ENCODE data around the gene BFAR.
"Not testable (repeated sequence)": the region's sequence is repeated elsewhere in the genome, so short reads cannot be mapped to it uniquely, and the experiment has no call there.

BFAR gene

DNA sequence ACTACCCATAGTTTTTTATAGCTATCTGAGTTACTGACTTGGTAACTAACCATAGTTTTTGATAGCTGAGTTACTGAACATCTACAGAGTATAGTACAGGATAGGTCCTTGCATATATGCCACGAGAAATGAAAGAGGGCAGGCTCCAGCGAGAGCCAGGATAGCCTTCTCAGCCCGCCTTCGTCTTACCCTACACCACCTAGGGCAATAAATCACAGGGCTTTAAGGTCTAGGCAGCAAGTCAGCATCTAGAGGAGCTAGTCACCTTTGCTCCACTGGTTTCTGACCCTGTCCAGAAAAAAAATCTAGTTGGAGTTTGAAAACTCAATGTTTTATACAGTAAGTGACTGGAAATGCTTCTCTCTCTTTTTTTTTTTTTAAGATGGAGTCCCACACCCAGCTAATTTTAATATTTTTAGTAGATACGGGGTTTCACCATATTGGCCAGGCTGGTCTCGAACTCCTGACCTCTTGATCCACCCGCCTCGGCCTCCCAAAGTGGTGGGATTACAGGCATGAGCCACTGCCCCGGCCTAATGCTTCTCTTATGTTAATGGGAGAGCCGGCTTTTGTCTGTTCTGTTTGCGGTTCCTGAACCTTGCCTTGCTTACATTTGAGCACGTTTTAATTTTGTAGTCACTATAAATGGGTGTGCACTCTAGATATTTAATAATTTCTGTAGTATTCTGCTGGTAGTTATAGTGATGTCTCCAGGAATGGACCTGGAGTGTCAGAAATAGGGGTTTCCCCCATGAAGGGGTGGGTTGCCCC lies 2.8 kb downstream of the BFAR start:
- no peak for DNase-seq (ENCODE audit: low spot score)

DNA sequence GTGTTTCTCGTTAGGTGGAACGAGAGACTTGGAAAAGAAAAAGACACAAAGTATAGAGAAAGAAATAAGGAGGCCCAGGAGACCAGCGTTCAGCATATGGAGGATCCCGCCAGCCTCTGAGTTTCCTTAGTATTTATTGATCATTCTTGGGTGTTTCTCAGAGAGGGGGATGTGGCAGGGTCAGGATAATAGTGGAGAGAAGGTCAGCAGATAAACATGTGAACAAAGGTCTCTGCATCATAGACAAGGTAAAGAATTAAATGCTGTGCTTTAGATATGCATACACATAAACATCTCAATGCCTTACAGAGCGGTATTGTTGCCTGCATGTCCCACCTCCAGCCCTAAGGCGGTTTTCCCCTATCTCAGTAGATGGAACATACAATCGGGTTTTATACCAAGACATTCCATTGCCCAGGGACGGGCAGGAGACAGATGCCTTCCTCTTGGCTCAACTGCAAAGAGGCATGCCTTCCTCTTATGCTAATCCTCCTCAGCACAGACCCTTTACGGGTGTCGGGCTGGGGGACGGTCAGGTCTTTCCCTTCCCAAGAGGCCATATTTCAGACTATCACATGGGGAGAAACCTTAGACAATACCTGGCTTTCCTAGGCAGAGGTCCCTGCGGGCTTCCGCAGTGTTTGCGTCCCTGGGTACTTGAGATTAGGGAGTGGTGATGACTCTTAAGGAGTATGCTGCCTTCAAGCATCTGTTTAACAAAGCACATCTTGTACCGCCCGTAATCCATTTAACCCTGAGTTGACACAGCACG lies 3.6 kb downstream of the BFAR start:
- DNase-seq (ENCODE audit: low spot score), result not testable (repeated sequence)

DNA sequence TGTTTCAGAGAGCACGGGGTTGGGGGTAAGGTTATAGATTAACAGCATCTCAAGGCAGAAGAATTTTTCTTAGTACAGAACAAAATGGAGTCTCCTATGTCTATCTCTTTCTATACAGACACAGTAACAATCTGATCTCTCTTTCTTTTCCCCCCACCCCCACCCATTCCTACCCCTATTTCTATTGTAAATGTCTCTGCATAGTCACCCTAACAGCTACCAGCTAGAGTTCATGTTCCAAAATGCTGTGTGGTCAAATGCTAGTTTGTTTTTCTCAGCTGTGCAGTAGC lies 4.1 kb downstream of the BFAR start:
- DNase-seq (ENCODE audit: low spot score), result not testable (repeated sequence)

DNA sequence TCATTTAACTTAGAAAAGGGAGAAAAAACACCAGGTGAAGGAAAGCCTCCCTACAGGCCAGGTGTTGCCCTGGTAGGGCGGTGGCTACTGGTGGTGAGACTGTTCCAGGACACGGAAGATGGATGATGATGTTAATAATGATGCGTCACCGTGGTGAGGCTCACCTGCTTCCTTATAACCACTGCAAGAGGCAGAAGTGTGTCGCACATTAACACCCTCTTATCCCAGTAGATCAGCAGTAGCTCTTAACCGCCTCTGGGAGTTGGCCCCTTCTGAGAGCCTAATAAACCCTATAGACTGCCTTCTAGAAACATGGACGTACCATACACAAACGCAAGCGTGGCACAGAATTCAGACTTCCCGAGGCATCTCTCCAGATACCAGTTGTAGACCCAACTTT lies 7.8 kb downstream of the BFAR start:
- DNase-seq (ENCODE audit: low spot score), result no peak

DNA sequence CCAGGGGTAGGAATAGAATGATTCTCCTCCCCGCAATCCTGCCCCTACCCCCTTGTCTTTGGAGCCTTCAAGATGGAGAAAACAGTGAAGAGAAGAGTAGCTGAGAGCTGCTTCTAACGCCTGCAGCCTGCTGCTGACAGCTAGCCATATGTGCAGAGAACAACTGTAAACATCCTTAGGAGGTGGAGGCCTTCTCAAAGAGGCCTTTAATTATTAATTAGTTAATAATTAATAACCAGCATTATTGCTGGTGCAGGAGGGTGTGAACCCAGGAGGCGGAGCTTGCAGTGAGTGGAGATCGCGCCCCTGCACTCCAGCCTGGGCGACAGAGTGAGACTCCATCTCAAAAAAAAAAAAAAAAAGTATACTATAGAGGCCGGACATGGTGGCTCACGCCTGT lies 8.5 kb downstream of the BFAR start:
- DNase-seq (ENCODE audit: low spot score), result no peak

DNA sequence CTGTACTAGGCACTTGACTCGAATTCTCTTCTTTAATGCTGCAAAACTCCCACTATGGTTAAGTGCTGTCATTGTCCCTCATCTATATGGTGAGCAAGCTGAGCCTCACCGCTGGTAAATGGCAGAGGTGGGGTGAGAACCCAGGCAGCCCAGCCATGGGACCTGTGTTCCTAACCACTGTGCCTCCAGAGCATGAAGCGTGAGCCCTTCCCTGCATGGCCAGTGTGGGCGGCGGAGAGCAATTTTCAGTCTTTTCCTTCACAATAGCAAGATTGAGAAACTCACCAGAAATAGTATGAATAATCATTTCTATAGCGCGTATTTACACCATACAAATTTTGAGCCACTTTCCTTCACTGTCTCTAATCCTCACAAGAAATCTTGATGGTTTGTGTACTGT lies 9.2 kb downstream of the BFAR start:
- DNase-seq (ENCODE audit: low spot score), result no peak

DNA sequence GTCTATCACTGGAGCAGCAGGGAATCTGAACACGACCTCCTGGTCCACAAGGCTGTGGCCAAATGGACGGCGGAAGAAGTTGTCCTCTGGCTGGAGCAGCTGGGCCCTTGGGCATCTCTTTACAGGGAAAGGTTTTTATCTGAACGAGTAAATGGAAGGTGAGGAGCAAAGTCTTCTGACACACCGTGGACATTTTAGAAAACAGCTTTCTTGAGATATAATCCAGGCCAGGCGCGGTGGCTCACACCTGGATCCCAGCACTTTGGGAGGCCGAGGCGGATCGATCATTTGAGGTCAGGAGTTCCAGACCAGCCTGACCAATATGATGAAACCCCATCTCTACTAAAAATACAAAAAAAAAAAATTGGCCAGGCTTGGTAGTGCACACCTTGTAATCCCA lies 17.1 kb downstream of the BFAR start:
- DNase-seq (ENCODE audit: low spot score), result no peak

DNA sequence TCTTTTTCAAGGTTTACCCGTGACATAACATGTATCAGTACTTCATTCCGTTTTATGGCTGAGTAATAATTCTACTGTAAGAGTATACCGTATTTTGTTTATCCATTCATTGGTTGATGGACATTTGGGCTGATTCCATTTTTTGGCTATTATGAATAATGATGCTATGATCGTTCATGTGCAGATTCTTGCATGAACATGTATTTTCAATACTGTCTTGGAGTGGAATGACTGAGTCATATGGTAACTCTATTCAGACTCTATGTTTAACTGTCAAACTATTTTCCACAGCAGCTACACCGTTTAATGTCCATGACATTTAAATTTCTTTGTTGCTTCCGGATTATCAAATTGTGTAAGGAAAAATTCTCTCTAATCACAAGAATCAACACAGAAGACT lies 17.9 kb downstream of the BFAR start:
- DNase-seq (ENCODE audit: low spot score), result no peak

DNA sequence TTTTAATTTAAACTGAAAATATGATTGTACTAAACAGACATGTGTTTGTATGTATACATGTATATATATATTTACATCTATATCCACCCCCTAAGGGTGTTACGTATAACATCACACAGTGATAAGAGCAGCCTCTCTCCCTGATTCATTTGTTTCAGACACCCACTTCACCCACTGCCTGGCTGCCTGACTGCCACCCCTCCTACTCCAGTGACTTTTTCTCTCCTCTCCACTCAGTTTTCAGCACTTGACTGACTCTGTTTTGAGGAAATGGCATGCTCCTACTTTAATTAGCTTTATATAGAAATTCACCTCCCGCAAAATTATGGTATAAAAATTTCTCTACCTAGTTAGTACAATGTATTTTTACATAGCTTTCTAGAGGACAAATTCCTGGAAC lies 20.0 kb downstream of the BFAR start:
- no peak for DNase-seq (ENCODE audit: low spot score)

DNA sequence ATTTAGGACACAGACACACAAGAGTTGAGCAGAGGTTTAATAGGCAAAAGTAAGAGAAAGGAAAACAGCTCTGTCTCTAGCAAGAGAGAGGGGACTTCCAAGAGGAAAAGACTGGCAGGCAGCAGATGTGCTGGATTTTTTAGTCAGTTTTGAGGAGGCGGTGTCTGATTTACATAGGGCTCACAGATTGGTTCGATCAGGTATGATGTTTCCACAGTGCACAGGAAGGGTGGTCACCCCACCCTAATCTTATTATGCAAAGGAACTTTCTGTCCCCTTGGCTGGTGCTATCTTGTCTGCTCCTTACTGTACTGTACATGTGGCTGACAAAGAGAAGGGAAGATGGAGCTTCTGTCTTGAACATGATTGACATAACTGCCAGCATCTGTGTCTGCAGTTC lies 25.3 kb downstream of the BFAR start:
- DNase-seq (ENCODE audit: low spot score), result no peak

DNA sequence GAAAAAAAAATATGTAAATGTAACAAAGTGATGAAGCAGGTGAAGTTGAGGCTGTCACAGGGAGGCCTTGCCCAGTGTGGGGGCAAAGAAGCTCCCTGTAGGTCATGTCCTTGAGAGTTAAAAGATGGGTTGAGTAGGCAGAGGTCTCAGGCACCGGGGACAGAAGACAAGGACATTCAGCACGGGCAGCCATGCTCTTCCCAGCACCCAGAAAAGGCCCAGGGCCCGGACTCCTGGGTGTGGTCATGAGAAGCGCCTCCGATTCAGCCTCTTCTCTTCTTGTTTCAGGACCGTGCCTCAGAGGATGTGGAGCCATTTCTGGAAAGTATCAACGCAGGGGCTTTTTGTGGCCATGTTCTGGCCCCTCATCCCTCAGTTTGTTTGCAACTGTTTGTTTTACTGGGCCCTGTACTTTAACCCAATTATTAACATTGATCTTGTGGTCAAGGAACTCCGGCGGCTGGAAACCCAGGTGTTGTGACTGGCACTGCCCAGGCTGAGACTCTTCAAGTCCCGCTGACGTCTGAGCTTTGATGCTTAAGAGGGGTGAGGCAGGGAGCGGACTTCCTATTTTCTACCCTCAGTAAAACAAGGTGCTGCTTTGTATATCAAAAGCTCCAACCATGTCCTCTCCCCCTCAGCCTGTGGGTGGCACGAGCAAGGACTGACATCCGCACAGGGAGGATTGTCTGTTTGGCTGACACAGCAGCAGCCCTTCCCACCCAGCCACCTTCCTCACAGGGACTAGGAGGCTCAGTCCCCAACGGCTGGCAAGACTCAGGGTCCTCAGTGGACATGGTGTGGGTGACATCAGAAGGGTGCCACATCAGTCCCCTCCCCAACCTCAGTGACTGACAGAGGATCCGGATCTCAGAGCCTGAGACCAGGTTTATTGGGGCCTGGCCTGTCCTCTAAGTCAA lies 34.9 kb downstream of the BFAR start:
- DNase-seq (ENCODE audit: low spot score), result no peak

DNA sequence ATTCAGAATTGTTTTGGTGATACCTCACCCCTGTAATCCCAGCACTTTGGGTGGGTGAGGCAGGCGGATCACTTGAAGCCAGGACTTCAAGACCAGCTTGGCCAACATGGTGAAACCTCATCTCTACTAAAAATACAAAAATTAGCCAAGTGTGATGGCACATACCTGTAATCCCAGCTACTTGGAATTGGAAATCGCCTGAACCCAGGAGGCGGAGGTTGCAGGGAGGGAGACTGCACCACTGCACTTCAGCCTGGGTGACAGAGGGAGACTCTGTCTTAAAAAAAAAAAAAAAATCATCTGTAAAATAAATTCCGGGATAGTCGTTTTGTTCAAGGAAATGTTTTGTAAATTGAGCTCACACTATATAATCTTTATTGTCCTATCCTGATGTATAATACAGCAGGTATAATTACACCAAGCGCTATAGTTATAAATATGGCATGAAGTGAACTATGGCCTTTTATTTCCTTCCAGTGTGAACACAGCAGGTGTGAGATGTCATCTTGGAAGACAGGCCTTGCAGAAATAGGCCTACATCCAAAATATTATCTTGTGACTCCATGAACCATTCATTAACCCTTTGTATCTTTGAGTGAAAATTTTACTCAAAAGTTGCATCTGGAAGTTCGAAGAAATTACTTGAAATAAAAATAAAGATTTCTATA lies 35.9 kb downstream of the BFAR start:
- DNase-seq (ENCODE audit: low spot score), result no peak

DNA sequence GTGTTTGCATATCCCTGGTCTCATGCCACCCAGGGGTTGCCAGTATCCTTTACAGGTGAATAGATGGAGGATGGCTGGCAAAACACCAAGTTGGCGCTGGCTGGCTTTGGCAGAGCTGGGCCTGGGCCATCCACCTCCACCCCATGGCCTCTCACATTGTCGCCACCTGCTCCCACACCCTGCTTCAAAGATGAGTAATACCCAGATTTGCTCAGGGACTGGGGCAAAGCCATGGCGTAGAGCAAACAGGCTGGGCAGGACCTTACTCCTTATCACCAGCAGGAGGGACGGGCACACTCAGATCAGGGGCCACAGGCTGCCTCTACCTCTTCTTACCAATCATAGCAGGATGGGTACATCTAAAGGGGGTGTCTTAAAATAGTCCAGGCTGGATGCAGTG lies 37.0 kb downstream of the BFAR start:
- DNase-seq (ENCODE audit: low spot score), result no peak

DNA sequence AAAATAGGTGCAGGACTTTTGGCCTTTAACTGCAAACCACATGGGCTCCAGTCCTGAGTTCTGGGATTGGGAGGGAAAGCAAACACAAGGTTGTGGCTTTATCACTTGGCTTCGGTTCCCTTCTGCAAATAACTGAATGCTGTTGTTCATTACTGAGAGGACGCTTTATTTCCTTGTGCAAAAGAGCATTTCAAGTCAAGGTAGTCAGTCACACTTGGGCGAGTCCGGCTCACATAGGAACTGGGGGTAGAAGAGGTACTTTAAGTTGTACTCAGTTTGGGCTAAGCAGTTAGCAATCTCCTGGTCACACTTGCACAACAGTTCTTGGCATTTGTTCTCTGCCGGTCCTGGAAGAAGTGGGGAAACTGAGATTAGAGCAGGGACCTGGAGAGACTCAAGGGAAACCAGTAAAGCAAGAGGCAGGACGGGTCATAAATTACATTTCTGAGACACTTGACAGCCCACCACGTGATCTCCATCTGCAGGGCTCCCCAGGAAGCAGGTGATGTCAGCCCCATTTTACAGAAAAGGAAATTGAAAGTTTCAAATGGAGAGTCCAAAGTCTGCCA lies 39.7 kb downstream of the BFAR start:
- no peak for DNase-seq (ENCODE audit: low spot score)

DNA sequence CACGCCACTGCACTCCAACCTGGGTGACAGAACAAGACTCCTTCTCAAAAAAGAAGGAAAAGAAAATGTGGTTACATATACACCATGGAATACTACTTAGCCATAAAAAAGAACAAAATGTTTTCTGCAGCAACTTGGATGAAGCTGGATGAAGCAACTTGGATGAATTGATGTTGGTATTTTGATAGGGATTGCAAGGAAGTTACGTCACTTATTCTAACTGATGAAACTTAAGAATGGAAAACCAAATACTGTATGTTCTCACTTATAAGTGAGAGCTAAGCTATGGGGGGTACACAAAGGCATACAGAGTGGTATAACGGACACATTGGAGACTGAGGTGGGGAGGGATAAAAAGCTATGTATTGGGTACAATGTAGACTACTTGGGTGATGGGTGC lies 43.9 kb downstream of the BFAR start:
- no peak for DNase-seq (ENCODE audit: low spot score)

DNA sequence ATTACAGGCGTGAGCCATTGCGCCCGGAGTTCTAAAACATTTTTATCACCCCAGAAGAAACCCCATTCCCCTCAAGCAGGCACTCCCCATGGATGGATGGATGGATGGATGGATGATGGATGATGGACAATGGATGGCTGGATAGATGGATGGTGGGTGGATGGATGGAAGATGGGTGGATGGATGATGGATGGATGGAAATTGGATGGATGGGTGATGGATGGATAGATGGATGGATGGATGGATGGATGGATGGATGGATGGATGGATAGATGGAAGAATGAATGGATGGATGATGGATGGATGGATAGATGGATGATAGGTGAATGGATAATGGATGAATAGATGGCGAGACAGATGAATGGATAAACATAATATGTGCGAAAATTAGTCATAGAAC lies 44.9 kb downstream of the BFAR start:
- DNase-seq (ENCODE audit: low spot score), result no peak

DNA sequence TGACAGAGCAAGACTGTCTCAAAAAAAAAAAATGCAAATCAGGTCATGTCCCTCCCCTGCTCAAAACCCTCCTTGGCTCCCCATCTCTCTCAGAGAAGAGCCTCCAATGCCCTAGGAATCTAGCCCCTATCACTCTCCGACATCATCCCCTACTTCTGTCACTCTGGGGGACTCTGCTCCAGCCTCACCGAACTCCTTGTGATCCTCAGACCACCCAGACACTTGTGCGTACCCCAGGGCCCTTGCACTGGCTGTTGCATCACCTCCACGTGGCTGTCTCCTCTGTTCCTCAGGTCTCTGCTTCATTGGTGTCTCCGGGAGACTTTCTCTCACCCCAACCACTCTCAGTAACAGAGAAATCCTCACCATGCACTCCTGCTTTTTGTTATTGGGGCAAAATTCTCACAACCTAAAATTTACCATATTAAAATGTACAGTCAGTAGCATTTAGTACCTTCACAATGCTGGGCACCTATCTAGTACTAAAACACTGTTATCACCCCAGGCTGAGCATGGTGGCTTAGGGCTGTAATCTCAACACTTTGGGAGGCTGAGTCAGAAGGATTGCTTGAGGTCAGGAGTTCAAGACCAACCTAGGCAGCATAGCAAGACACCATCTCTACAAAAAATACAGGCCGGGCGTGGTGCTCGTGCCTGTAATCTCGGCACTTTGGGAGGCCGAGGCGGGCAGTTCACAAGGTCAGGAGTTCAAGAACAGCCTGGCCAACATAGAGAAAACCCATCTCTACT lies 46.2 kb downstream of the BFAR start:
- DNase-seq (ENCODE audit: low spot score), result no peak

DNA sequence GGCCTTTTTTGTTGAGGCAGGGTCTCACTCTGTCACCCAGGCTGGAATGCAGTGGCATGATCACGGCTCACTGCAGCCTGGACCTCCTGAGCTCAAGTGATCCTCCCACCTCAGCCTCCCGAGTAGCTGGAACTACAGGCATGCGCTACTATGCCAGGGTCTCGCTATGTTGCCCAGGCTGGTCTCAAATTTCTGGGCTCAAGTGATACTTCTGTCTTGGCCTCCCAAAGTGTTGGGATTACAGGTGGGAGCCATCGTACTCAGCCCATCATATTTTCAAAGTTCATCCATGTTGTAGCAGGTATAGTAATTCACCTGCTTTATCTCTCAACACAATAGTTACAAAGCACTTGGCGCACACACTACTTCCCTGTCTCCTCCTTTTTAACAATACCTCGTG lies 47.6 kb downstream of the BFAR start:
- DNase-seq (ENCODE audit: low spot score), result not testable (repeated sequence)

DNA sequence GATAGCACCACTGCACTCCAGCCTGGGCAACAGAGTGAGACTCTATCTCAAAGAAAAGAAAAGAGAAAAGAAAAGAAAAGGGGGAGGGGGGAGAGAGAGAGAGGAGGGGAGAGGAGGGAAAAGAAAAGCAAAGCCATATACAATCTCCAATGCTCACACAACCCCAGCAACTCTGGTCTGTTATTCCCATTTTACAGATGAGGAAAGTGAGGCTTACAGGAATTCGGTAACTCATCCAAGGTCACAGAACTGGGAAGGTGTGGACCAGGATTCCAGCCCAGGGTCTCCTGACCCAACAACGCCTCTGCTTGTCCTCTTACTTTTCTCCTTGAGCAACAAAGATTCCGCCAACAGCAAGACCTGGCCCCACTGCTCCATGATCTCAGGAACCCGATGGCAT lies 48.4 kb downstream of the BFAR start:
- no peak for DNase-seq (ENCODE audit: low spot score)

DNA sequence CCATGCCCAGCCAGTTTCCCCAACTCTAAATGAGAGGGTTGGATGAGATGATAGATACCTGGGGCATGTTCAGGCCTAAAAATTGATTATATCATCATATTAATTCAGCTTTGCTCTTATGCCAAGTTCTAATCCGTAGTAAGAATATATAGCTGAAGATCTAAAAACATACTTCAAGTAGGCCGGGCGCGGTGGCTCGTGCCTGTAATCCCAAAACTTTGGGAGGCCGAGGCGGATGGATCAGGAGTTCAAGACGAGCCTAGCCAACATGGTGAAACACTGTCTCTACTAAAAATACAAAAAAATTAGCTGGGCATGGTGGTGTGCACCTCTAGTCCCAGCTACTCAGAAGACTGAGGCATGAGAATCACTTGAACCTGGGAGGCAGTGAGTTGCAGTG lies 49.4 kb downstream of the BFAR start:
- DNase-seq (ENCODE audit: low spot score), result no peak
